Fibroblast of villous mesenchyme (primary cell): ENCODE results near the gene THSD4. TPM values are rescaled to one million over a fixed set of nuclear protein-coding genes. Genes with fewer than 3 reads are reported as not detected.

Experiments
- DNase-seq: peaks from one replicate; pipeline ENCODE4 v3.0.0-alpha.2; 2010; ENCODE audit warnings: low read depth
- H3K4me3 ChIP-seq: 2 replicates; pipeline ENCODE4 v1.5.1; 2011; ENCODE audit warnings: low read depth, mild to moderate bottlenecking, low read length
- CTCF ChIP-seq: IDR thresholded peaks from 2 replicates; pipeline ENCODE4 v1.5.1; 2012; ENCODE audit warnings: low read depth, mild to moderate bottlenecking, low read length; ENCODE audit not compliant: insufficient read depth
- total RNA-seq: library from RNA; depleted of rRNA; stranded (reverse); fragments of >200 nt; gene quantifications from 2 replicates; pipeline ENCODE4 v1.2.3, GENCODE V29; 2012

Gene THSD4
- total RNA-seq, 1 donor = 76.4 TPM

- H3K4me3 ChIP-seq = no peak overlapping the region
- no peak for DNase-seq
- TF ChIP-seq CTCF = no peak
These were observed 18.6 kb upstream of the THSD4 start for GRCh38 chr15:71096676-71097075.

- TF ChIP-seq CTCF = no peak
- DNase-seq = no peak
- H3K4me3 ChIP-seq = no peak overlapping the region
These were observed 17.4 kb upstream of the THSD4 start for GRCh38 chr15:71097890-71098289.

- TF ChIP-seq CTCF = no peak
- no peak for DNase-seq
- no peak overlapping the region for H3K4me3 ChIP-seq
These were observed 16.4 kb upstream of the THSD4 start for GRCh38 chr15:71098920-71099319.

- peak; percentile 47 for DNase-seq
- TF ChIP-seq CTCF = peak; percentile 68
- no peak overlapping the region for H3K4me3 ChIP-seq
These were observed 12.1 kb upstream of the THSD4 start for GRCh38 chr15:71103102-71103676.

- no peak for DNase-seq
- TF ChIP-seq CTCF = no peak
- H3K4me3 ChIP-seq = no peak overlapping the region
These were observed 10.6 kb upstream of the THSD4 start for GRCh38 chr15:71104636-71105035.

- H3K4me3 ChIP-seq = no peak overlapping the region
- DNase-seq = no peak
- TF ChIP-seq CTCF = no peak
These were observed 9.8 kb upstream of the THSD4 start for GRCh38 chr15:71105444-71105843.

- TF ChIP-seq CTCF = no peak
- H3K4me3 ChIP-seq = no peak overlapping the region
- no peak for DNase-seq
These were observed 8.3 kb upstream of the THSD4 start for GRCh38 chr15:71106802-71107500.
